GM12878 (cell line): Measurements from ENCODE around the gene PHACTR1. TPM values are rescaled to one million over a fixed set of nuclear protein-coding genes. Genes with fewer than 3 reads are reported as not detected.

Source experiments
- FOXK2 ChIP-seq: fragments of 450-650 bp; IDR thresholded peaks from 2 replicates; pipeline ENCODE4 v1.6.1; 2017; ENCODE audit warnings: mild to moderate bottlenecking, moderate library complexity
- FOXM1 ChIP-seq: IDR thresholded peaks from 2 replicates; pipeline ENCODE4 v1.6.1; 2012; ENCODE audit warnings: low read depth, mild to moderate bottlenecking, inconsistent platforms, low read length, moderate library complexity
- KAT2A ChIP-seq: conservative IDR thresholded peaks from 2 replicates; pipeline ENCODE4 v1.6.1; 2011; ENCODE audit warnings: low read depth, low read length; ENCODE audit not compliant: control insufficient read depth
- NFXL1 ChIP-seq: fragments of 450-650 bp; IDR thresholded peaks from 2 replicates; pipeline ENCODE4 v1.6.1; 2017; ENCODE audit warnings: antibody characterized with exemption, mild to moderate bottlenecking, borderline replicate concordance
- SP1 ChIP-seq: IDR thresholded peaks from one replicate; pipeline ENCODE4 v1.6.1; 2011; ENCODE audit warnings: low read depth, low read length
- polyA plus RNA-seq, 11 experiments: library from polyadenylated mRNA; depleted of rRNA in 4 of 11; unstranded in 6 of 11; stranded (reverse) in 5 of 11; fragments of >200 nt; fragmentation: Nextera tagmentation in 4 of 11; fragmentation: Illumina TruSeq in 1 of 11; extraction: Ambion mirVana in 4 of 11; extraction: Trizol in 1 of 11; gene quantifications; 1 replicate in 1 of 11; 2 replicates in 10 of 11; pipeline versions ENCODE4 v1.2.1 to v1.2.3, GENCODE V29; 2011 to 2016; ENCODE audit warnings: inconsistent platforms in 2 of 11, missing spikeins in 2 of 11, low read depth in 1 of 11
- total RNA-seq, 4 experiments: library from RNA; depleted of rRNA in 3 of 4; stranded (reverse); fragments of >200 nt in 3 of 4; fragmentation: Illumina TruSeq in 1 of 4; extraction: Trizol in 1 of 4; gene quantifications; 2 replicates each; pipeline versions ENCODE4 v1.2.1 to v1.2.3, GENCODE V29; 2013 to 2021
- TF ChIP-seq, protein P1 (sequence below): IDR thresholded peaks from 2 replicates; pipeline ENCODE4 v1.6.1; 2011; ENCODE audit warnings: mild to moderate bottlenecking, low read depth, low read length, moderate library complexity; ENCODE audit not compliant: insufficient replicate concordance
- TF ChIP-seq, protein P2 (sequence below): fragments of 450-650 bp; IDR thresholded peaks from 2 replicates; pipeline ENCODE4 v1.6.1; 2016; ENCODE audit warnings: mild to moderate bottlenecking
- TF ChIP-seq, protein P3 (sequence below), 3 experiments: IDR thresholded peaks in 2 of 3; conservative IDR thresholded peaks in 1 of 3; 2 replicates each; pipeline ENCODE4 v1.5.1; 2011; ENCODE audit warnings: low read depth in 3 of 3, low read length in 3 of 3, mild to moderate bottlenecking in 3 of 3, control low read depth in 2 of 3, moderate library complexity in 2 of 3, inconsistent platforms in 1 of 3, mixed read lengths in 1 of 3; ENCODE audit not compliant: control insufficient read depth in 2 of 3, insufficient read depth in 1 of 3; ENCODE audit errors: extremely low read depth in 1 of 3

PHACTR1 gene
- total and polyA plus RNA-seq, 10 of the 15 experiments (the other 5 are each of a cell fraction or from before 2014, with no cell fraction given): 34.2 to 94.6 (median 62.3) TPM

DNA sequence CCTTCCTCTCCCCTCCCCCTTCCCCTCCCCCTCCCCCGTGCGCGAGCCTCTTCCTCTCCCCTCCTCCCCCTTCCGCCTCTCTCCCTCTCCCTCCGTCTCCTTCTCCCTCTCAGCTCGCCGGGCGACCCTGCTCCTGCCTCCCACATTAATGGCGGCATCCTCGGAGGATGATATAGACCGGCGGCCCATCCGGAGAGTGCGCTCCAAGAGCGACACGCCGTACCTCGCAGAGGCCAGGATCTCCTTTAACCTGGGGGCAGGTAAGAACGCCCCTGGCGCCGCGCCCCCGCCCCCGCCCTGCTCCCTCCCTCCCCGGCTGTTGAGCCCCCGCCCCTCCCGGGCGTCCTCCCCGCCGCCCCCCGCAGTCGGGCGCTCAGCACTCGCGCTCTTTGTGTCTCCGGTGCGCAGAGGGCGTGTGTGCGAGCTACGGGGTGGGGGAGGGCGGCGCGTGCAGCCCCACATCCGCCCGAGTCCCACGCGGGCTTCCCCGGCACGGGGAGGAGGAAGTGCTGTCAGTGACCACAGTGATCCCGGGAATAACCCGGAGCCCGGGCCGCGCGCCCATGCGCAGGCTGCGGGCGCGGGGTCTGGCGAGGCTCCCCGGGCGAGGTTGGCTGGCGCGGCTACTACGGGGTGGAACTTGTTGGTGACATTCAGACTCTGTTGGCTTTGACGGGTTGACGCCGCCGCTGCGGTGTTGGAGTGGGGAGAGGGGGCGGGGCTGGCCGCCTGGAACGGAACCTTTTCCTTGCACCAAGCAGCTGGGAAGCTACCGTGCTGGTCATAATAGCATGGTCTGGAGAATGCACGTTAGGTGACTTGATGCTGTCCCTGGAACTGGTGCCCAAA lies 33.2 kb downstream of the PHACTR1 start (continued):
- TF ChIP-seq, protein P1, sequence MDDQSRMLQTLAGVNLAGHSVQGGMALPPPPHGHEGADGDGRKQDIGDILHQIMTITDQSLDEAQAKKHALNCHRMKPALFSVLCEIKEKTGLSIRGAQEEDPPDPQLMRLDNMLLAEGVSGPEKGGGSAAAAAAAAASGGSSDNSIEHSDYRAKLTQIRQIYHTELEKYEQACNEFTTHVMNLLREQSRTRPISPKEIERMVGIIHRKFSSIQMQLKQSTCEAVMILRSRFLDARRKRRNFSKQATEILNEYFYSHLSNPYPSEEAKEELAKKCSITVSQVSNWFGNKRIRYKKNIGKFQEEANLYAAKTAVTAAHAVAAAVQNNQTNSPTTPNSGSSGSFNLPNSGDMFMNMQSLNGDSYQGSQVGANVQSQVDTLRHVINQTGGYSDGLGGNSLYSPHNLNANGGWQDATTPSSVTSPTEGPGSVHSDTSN: no peak
- TF ChIP-seq, protein P2, sequence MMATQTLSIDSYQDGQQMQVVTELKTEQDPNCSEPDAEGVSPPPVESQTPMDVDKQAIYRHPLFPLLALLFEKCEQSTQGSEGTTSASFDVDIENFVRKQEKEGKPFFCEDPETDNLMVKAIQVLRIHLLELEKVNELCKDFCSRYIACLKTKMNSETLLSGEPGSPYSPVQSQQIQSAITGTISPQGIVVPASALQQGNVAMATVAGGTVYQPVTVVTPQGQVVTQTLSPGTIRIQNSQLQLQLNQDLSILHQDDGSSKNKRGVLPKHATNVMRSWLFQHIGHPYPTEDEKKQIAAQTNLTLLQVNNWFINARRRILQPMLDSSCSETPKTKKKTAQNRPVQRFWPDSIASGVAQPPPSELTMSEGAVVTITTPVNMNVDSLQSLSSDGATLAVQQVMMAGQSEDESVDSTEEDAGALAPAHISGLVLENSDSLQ: no peak
- TF ChIP-seq KAT2A (no peak), FOXK2 (no peak), NFXL1 (no peak), FOXM1 (no peak), SP1 (no peak)
- TF ChIP-seq, protein P3, sequence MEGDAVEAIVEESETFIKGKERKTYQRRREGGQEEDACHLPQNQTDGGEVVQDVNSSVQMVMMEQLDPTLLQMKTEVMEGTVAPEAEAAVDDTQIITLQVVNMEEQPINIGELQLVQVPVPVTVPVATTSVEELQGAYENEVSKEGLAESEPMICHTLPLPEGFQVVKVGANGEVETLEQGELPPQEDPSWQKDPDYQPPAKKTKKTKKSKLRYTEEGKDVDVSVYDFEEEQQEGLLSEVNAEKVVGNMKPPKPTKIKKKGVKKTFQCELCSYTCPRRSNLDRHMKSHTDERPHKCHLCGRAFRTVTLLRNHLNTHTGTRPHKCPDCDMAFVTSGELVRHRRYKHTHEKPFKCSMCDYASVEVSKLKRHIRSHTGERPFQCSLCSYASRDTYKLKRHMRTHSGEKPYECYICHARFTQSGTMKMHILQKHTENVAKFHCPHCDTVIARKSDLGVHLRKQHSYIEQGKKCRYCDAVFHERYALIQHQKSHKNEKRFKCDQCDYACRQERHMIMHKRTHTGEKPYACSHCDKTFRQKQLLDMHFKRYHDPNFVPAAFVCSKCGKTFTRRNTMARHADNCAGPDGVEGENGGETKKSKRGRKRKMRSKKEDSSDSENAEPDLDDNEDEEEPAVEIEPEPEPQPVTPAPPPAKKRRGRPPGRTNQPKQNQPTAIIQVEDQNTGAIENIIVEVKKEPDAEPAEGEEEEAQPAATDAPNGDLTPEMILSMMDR (IDR thresholded peaks at IDR 0.05 in 2 of 3, conservative IDR thresholded peaks at IDR 0.05 in 1 of 3; ENCODE audit: control insufficient read depth in 2 of 3, extremely low read depth in 1 of 3, insufficient read depth in 1 of 3, low read depth in 3 of 3, low read length in 3 of 3): no peak
